Endometrial microvascular endothelial cells (primary cell): ENCODE measurements around the gene SIGLEC1. TPM values are rescaled to one million over a fixed set of nuclear protein-coding genes. Genes with fewer than 3 reads are reported as not detected.

Experiments
- in situ Hi-C: cut with HindIII; loops from 2 replicates; pipeline ENCODE4 v1.10.0; 2017; ENCODE audit warnings: low sequenced_read_pairs, low pct_unique_long_range_greater_than_20kb; ENCODE audit errors: inconsistent ontology term
- total RNA-seq: library from RNA; depleted of rRNA; stranded (reverse); fragments of >200 nt; gene quantifications from one replicate; pipeline ENCODE4 v1.2.3, GENCODE V29; 2015; ENCODE audit errors: inconsistent ontology term

The SIGLEC1 gene
- total RNA-seq, 1 donor from 2014 or later, result not detected

- in situ Hi-C loops, result no loop called here
Observed at GRCh38 chr20:3671986-3672546, 40.3 kb downstream of the SIGLEC1 start.

GRCh38 chr20:3670945-3671344 lies 41.5 kb downstream of the SIGLEC1 start:
- in situ Hi-C loops, result no loop called here

- in situ Hi-C loops, result no loop called here
Observed at GRCh38 chr20:3670511-3670910, 41.9 kb downstream of the SIGLEC1 start.

- in situ Hi-C loops, result no loop called here
Observed at GRCh38 chr20:3669710-3670367, 42.6 kb downstream of the SIGLEC1 start.

GRCh38 chr20:3667434-3668037 lies 44.9 kb downstream of the SIGLEC1 start:
- in situ Hi-C loops, result no loop called here

- in situ Hi-C loops, result no loop called here
Observed at GRCh38 chr20:3663858-3664257, 48.5 kb downstream of the SIGLEC1 start.

GRCh38 chr20:3663031-3663701 lies 49.2 kb downstream of the SIGLEC1 start, which contains the start of gene GFRA4:
Gene GFRA4 (minus strand): TSS chr20:3663399. CDS start chr20:3663399, 0 bp downstream.
- in situ Hi-C loops, result no loop called here

Other genes starting within 250 kb of the SIGLEC1 start
- gene ATRN, start 241.6 kb downstream of the SIGLEC1 start, total RNA-seq, result 22.8 TPM
- gene GFRA4, start 49.2 kb downstream of the SIGLEC1 start, total RNA-seq, result not detected
- gene ADAM33, start 30.6 kb downstream of the SIGLEC1 start, total RNA-seq, result not detected
- gene HSPA12B, start 20.1 kb upstream of the SIGLEC1 start, total RNA-seq, result 10.9 TPM
- gene ADISSP, start 55.2 kb upstream of the SIGLEC1 start, total RNA-seq, result 85.9 TPM
- gene SPEF1, start 68.8 kb upstream of the SIGLEC1 start, total RNA-seq, result not detected
- gene CENPB, start 74.1 kb upstream of the SIGLEC1 start, total RNA-seq, result 105 TPM
- 61.7 TPM for gene CDC25B, start 83.7 kb upstream of the SIGLEC1 start, total RNA-seq
- gene AP5S1, start 107.9 kb upstream of the SIGLEC1 start, total RNA-seq, result 32.5 TPM
- 24.4 TPM for gene MAVS, start 134.2 kb upstream of the SIGLEC1 start, total RNA-seq
- gene PANK2, start 176.8 kb upstream of the SIGLEC1 start, total RNA-seq, result 47.3 TPM